ENCODE data around the gene PARD3. TPM values are rescaled to one million over a fixed set of nuclear protein-coding genes. Genes with fewer than 3 reads are reported as not detected.

The PARD3 gene
- total RNA-seq, 3 donors from 2014 or later (not counting 1 experiment from before 2014, with no cell fraction given), result 0.14 to 0.49 (median 0.38) TPM

GRCh38 chr10:34119456-34119855 is 695.6 kb downstream of the PARD3 start:
- H3K4me1 ChIP-seq (ENCODE audit: control insufficient read depth, insufficient read depth, low read length), result no peaks in the 10 kb centered on the region
- 95% methylated on average over 25 of the region's 25 CpGs for WGBS (ENCODE audit: insufficient coverage)
- no peaks in the 10 kb centered on the region for H3K9me3 ChIP-seq (ENCODE audit: control insufficient read depth, insufficient read depth, low read length)
- intact Hi-C loops (cut with micrococcal nuclease), result no loop called here
- peaks cover 20 to 26% of the 10 kb centered on the region in 2 donors for H3K4me1 Mint-ChIP-seq
- H3K4me3 ChIP-seq (ENCODE audit: low read length), result no peak overlapping the region
- no peak for TF ChIP-seq CTCF (IDR thresholded peaks at IDR 0.05)
- no peaks in the 10 kb centered on the region for H3K36me3 Mint-ChIP-seq
- no peaks in the 10 kb centered on the region for H3K36me3 ChIP-seq (ENCODE audit: control insufficient read depth, insufficient read depth, low read length)
- no peak overlapping the region for H3K27ac ChIP-seq (ENCODE audit: low read length)
- no peak overlapping the region for H3K4me3 Mint-ChIP-seq
- H3K27me3 Mint-ChIP-seq (ENCODE audit: low read depth in 2 of 2), result peaks cover 0 to 6% of the 10 kb centered on the region in 2 donors
- H3K9me3 Mint-ChIP-seq, result no peaks in the 10 kb centered on the region
- no peak for DNase-seq
- H3K27ac Mint-ChIP-seq, result no peak overlapping the region
- H3K27me3 ChIP-seq (ENCODE audit: control insufficient read depth, insufficient read depth, low read length), result no peaks in the 10 kb centered on the region
- peak in 1 of 3 donors; percentile 48 for ATAC-seq

- Mint-ChIP-seq H3K4me3 (no peak overlapping the region), H3K27ac (no peak overlapping the region), H3K27me3 (ENCODE audit: low read depth in 2 of 2) (peaks cover 0 to 6% of the 10 kb centered on the region in 2 donors), H3K9me3 (no peaks in the 10 kb centered on the region), H3K4me1 (peaks cover 8 to 12% of the 10 kb centered on the region in 2 donors), H3K36me3 (no peaks in the 10 kb centered on the region)
- no peaks in the 10 kb centered on the region for H3K36me3 ChIP-seq (ENCODE audit: control insufficient read depth, insufficient read depth, low read length)
- H3K4me3 ChIP-seq (ENCODE audit: low read length), result no peak overlapping the region
- no peak for ATAC-seq
- H3K27me3 ChIP-seq (ENCODE audit: control insufficient read depth, insufficient read depth, low read length), result no peaks in the 10 kb centered on the region
- 93% methylated on average over 16 of the region's 16 CpGs for WGBS (ENCODE audit: insufficient coverage)
- no peaks in the 10 kb centered on the region for H3K9me3 ChIP-seq (ENCODE audit: control insufficient read depth, insufficient read depth, low read length)
- TF ChIP-seq CTCF (IDR thresholded peaks at IDR 0.05), result no peak
- no peak for DNase-seq
- H3K4me1 ChIP-seq (ENCODE audit: control insufficient read depth, insufficient read depth, low read length), result no peaks in the 10 kb centered on the region
- no peak overlapping the region for H3K27ac ChIP-seq (ENCODE audit: low read length)
- intact Hi-C loops (cut with micrococcal nuclease), result no loop called here
Observed at GRCh38 chr10:34116681-34117271, 698.3 kb downstream of the PARD3 start.

- Histone ChIP-seq H3K4me1 (ENCODE audit: control insufficient read depth, insufficient read depth, low read length) (no peaks in the 10 kb centered on the region), H3K9me3 (ENCODE audit: control insufficient read depth, insufficient read depth, low read length) (no peaks in the 10 kb centered on the region), H3K4me3 (ENCODE audit: low read length) (no peak overlapping the region), H3K27ac (ENCODE audit: low read length) (no peak overlapping the region), H3K36me3 (ENCODE audit: control insufficient read depth, insufficient read depth, low read length) (no peaks in the 10 kb centered on the region), H3K27me3 (ENCODE audit: control insufficient read depth, insufficient read depth, low read length) (no peaks in the 10 kb centered on the region)
- H3K27ac Mint-ChIP-seq, result no peak overlapping the region
- intact Hi-C loops (cut with micrococcal nuclease), result no loop called here
- no peak for TF ChIP-seq CTCF (IDR thresholded peaks at IDR 0.05)
- H3K36me3 Mint-ChIP-seq, result no peaks in the 10 kb centered on the region
- H3K4me3 Mint-ChIP-seq, result no peak overlapping the region
- DNase-seq (no peak), ATAC-seq (no peak)
- no peaks in the 10 kb centered on the region for H3K9me3 Mint-ChIP-seq
- peaks cover 0 to 6% of the 10 kb centered on the region in 2 donors for H3K27me3 Mint-ChIP-seq (ENCODE audit: low read depth in 2 of 2)
- H3K4me1 Mint-ChIP-seq, result peaks cover 3 to 7% of the 10 kb centered on the region in 2 donors
- 83% methylated on average over 5 of the region's 6 CpGs for WGBS (ENCODE audit: insufficient coverage)
Observed at GRCh38 chr10:34116220-34116641, 698.9 kb downstream of the PARD3 start.

- H3K27me3 ChIP-seq (ENCODE audit: control insufficient read depth, insufficient read depth, low read length), result no peaks in the 10 kb centered on the region
- intact Hi-C loops (cut with micrococcal nuclease), result no loop called here
- TF ChIP-seq CTCF (IDR thresholded peaks at IDR 0.05), result no peak
- ATAC-seq, result no peak
- Mint-ChIP-seq H3K27me3 (ENCODE audit: low read depth in 2 of 2) (peaks cover 0 to 6% of the 10 kb centered on the region in 2 donors), H3K27ac (no peak overlapping the region), H3K4me3 (no peak overlapping the region), H3K4me1 (no peaks in the 10 kb centered on the region), H3K36me3 (no peaks in the 10 kb centered on the region), H3K9me3 (no peaks in the 10 kb centered on the region)
- DNase-seq, result no peak
- H3K4me3 ChIP-seq (ENCODE audit: low read length), result no peak overlapping the region
- H3K9me3 ChIP-seq (ENCODE audit: control insufficient read depth, insufficient read depth, low read length), result no peaks in the 10 kb centered on the region
- H3K36me3 ChIP-seq (ENCODE audit: control insufficient read depth, insufficient read depth, low read length), result no peaks in the 10 kb centered on the region
- WGBS (ENCODE audit: insufficient coverage), result 86% methylated on average over 9 of the region's 10 CpGs
- H3K27ac ChIP-seq (ENCODE audit: low read length), result no peak overlapping the region
- H3K4me1 ChIP-seq (ENCODE audit: control insufficient read depth, insufficient read depth, low read length), result no peaks in the 10 kb centered on the region
Observed at GRCh38 chr10:34114914-34115313, 700.2 kb downstream of the PARD3 start.
